Type B pancreatic cell (in vitro differentiated cells): ENCODE results near the gene SCG5. TPM values are rescaled to one million over a fixed set of nuclear protein-coding genes. Genes with fewer than 3 reads are reported as not detected.

ENCODE experiments used
- DNase-seq: peaks from one replicate; pipeline ENCODE4 v3.0.0; 2021; ENCODE audit warnings: mixed read lengths; ENCODE audit not compliant: unreplicated experiment; ENCODE audit errors: extremely low spot score
- H3K27ac Mint-ChIP-seq: 2 replicates; pipeline ENCODE4 v1.8.0; 2021; ENCODE audit warnings: mild to moderate bottlenecking, mixed read lengths
- H3K27me3 Mint-ChIP-seq: 2 replicates; pipeline ENCODE4 v1.8.0; 2021; ENCODE audit warnings: mixed read lengths
- H3K36me3 Mint-ChIP-seq: 2 replicates; pipeline ENCODE4 v1.8.0; 2021; ENCODE audit warnings: mixed read lengths
- H3K4me1 Mint-ChIP-seq: one replicate; pipeline ENCODE4 v1.8.0; 2021; ENCODE audit warnings: mixed read lengths; ENCODE audit not compliant: unreplicated experiment
- H3K4me3 Mint-ChIP-seq: 2 replicates; pipeline ENCODE4 v1.8.0; 2021; ENCODE audit warnings: mild to moderate bottlenecking, mixed read lengths
- H3K9me3 Mint-ChIP-seq: 2 replicates; pipeline ENCODE4 v1.8.0; 2021; ENCODE audit warnings: mixed read lengths
- total RNA-seq: library from RNA; stranded (reverse); gene quantifications from 2 replicates; pipeline ENCODE4 v1.2.1, GENCODE V29; 2021; ENCODE audit warnings: low replicate concordance
- TF ChIP-seq, protein P1 (sequence below): fragments of 200-600 bp; sonication (generic); conservative IDR thresholded peaks from 2 replicates; pipeline ENCODE4 v1.5.0; 2021; ENCODE audit warnings: antibody characterized with exemption, mild to moderate bottlenecking

The SCG5 gene
- total RNA-seq, 1 donor from 2014 or later, result 93.1 TPM

DNA sequence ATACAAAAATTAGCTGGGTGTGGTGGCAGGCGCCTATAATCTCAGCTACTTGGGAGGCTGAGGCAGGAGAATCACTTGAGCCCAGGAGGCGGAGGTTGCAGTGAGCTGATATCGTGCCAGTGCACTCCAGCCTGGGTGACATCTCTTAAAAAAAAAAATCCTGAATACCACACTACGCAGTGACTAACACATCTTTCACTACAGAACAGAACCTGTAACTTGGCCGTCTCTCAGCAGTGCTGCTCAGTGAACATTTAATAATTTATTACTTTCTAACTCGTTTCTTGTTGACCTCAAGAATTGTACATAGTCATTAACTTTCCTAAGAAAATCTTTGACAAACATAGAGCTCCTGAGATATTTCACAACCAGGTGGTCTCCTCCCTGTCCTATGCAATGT, 80.1 kb downstream of the SCG5 start:
- Mint-ChIP-seq H3K9me3 (no peaks in the 10 kb centered on the region), H3K4me1 (peaks cover 17% of the 10 kb centered on the region), H3K4me3 (no peak overlapping the region), H3K36me3 (peaks cover 23% of the 10 kb centered on the region), H3K27ac (no peak overlapping the region), H3K27me3 (peaks cover 76% of the 10 kb centered on the region)
- DNase-seq, result no peak
- TF ChIP-seq, protein P1, sequence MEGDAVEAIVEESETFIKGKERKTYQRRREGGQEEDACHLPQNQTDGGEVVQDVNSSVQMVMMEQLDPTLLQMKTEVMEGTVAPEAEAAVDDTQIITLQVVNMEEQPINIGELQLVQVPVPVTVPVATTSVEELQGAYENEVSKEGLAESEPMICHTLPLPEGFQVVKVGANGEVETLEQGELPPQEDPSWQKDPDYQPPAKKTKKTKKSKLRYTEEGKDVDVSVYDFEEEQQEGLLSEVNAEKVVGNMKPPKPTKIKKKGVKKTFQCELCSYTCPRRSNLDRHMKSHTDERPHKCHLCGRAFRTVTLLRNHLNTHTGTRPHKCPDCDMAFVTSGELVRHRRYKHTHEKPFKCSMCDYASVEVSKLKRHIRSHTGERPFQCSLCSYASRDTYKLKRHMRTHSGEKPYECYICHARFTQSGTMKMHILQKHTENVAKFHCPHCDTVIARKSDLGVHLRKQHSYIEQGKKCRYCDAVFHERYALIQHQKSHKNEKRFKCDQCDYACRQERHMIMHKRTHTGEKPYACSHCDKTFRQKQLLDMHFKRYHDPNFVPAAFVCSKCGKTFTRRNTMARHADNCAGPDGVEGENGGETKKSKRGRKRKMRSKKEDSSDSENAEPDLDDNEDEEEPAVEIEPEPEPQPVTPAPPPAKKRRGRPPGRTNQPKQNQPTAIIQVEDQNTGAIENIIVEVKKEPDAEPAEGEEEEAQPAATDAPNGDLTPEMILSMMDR, result no peak

DNA sequence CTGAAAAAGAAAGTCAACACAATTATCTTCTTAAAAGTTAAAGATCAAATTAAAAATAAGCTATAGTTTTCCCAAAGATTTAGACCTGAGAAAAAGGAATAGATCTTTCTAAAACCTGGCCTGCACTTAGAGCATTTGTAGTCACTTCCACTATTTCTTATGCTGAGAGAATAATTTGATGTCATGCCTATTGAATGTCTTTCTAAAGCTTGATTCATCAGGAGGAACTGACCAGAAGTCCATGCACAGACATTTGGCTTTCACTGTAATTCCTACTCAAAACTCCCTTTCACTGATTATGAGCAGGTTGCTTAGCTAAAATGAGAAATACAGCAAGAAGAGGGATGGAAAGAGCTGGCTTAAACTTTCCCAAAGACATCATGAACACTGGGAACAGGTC, 80.6 kb downstream of the SCG5 start:
- Mint-ChIP-seq H3K9me3 (no peaks in the 10 kb centered on the region), H3K36me3 (peaks cover 23% of the 10 kb centered on the region), H3K4me3 (no peak overlapping the region), H3K4me1 (peaks cover 13% of the 10 kb centered on the region), H3K27ac (no peak overlapping the region), H3K27me3 (peaks cover 75% of the 10 kb centered on the region)
- no peak for DNase-seq
- TF ChIP-seq, protein P1, result no peak

DNA sequence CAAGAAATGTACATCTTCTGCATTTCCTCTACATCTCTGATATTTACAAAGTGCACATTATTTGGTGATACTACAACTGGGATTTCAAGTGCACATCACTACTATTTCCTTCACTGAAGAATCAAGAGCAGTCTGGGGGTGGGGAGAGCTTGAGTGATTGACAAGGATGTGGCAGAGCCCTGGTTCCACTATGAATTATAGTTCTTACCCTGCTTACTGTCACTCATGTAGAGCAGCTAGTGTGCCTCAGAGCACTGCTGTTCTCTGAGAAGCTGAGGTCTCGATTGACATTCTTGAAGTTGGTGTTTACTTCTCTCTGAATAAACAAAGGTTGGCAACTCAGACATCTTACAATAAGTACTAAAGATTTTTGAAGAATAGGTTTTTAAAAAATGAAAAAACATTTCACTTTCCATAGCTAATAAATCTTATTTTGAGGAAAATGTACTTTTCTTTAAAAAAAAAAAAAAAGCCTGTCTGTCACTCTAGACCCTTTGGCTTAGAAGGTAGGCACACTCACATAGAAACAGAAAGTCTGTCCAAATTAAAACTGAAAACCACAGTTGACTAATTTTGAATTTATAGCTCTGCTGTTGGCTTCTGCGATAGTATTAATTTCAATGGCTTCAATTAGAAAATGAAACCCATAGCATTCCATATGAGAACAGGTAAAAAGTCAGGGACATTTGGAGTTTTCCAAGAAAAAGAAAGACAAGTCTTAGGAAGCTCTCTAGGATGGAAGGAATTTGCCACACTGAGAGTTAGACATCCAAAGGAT, 81.8 kb downstream of the SCG5 start:
- no peak for DNase-seq
- Mint-ChIP-seq H3K27ac (no peak overlapping the region), H3K36me3 (peaks cover 26% of the 10 kb centered on the region), H3K4me1 (peaks cover 13% of the 10 kb centered on the region), H3K27me3 (peaks cover 69% of the 10 kb centered on the region), H3K9me3 (no peaks in the 10 kb centered on the region), H3K4me3 (no peak overlapping the region)
- TF ChIP-seq, protein P1, result no peak

DNA sequence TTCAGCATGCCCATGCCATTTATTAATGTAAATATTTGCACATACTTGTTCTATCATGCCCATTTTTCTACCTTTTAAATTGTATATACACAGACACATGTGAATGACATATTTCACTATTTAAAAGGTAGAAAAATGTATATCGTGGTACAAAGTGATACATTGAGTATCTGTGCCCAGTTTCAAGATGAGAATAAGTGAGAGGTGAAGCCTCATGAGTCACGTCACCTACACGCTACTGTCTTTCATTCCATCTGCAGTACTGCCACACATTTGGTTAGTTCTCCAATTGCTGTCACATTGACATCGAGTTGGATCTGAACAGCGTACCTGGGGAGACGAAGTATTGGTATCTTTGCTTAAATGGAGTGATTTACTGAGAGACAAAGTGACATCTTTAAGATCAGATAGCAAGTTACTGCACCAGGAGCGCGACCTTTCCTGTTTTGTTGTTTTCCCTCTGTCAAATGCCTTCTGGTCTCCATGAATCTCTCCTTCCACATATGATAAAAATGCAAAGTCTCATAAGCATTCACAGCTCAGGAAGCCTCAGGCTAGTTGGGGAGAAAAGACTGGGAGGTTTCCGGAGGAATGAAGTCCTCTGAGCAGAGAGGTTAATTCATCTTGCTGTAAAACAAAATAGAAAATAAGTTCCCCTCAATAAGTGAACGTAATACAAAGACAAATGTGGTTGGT, 88.3 kb downstream of the SCG5 start:
- TF ChIP-seq, protein P1, result no peak
- DNase-seq, result no peak
- Mint-ChIP-seq H3K9me3 (peaks cover 5% of the 10 kb centered on the region), H3K36me3 (peaks cover 27% of the 10 kb centered on the region), H3K27me3 (peaks cover 66% of the 10 kb centered on the region), H3K4me1 (peaks cover 6% of the 10 kb centered on the region), H3K27ac (no peak overlapping the region), H3K4me3 (no peak overlapping the region)

DNA sequence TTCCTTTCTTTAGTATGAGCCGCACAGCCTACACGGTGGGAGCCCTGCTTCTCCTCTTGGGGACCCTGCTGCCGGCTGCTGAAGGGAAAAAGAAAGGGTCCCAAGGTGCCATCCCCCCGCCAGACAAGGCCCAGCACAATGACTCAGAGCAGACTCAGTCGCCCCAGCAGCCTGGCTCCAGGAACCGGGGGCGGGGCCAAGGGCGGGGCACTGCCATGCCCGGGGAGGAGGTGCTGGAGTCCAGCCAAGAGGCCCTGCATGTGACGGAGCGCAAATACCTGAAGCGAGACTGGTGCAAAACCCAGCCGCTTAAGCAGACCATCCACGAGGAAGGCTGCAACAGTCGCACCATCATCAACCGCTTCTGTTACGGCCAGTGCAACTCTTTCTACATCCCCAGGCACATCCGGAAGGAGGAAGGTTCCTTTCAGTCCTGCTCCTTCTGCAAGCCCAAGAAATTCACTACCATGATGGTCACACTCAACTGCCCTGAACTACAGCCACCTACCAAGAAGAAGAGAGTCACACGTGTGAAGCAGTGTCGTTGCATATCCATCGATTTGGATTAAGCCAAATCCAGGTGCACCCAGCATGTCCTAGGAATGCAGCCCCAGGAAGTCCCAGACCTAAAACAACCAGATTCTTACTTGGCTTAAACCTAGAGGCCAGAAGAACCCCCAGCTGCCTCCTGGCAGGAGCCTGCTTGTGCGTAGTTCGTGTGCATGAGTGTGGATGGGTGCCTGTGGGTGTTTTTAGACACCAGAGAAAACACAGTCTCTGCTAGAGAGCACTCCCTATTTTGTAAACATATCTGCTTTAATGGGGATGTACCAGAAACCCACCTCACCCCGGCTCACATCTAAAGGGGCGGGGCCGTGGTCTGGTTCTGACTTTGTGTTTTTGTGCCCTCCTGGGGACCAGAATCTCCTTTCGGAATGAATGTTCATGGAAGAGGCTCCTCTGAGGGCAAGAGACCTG, 89.5 kb downstream of the SCG5 start:
- Mint-ChIP-seq H3K36me3 (peaks cover 23% of the 10 kb centered on the region), H3K27me3 (peaks cover 66% of the 10 kb centered on the region), H3K4me1 (peaks cover 6% of the 10 kb centered on the region), H3K27ac (no peak overlapping the region), H3K4me3 (no peak overlapping the region), H3K9me3 (peaks cover 5% of the 10 kb centered on the region)
- TF ChIP-seq, protein P1, result no peak
- no peak for DNase-seq
